OCI-LY7 (cell line): ENCODE measurements around the gene PALMD. TPM values are rescaled to one million over a fixed set of nuclear protein-coding genes. Genes with fewer than 3 reads are reported as not detected.

Experiments
- BruUV-seq: library from RNA; stranded (reverse); fragments of 400-500 nt; replicated peaks from 2 replicates; lab custom pipeline; 2021; lab: Mats Ljungman, UMichigan
- CTCF ChIA-PET: fragments of 300-600 bp; sonication (Branson Sonifier 250); formaldehyde crosslinking; loops from one replicate; lab custom pipeline; 2022; ENCODE audit warnings: antibody characterized with exemption; ENCODE audit not compliant: unreplicated experiment; lab: Charles Lee
- POLR2A ChIA-PET: fragments of 300-600 bp; sonication (Branson Sonifier 250); formaldehyde crosslinking; loops from one replicate; lab custom pipeline; 2022; ENCODE audit warnings: antibody characterized with exemption; lab: Charles Lee
- DNase-seq: peaks from one replicate; pipeline ENCODE4 v3.0.0-alpha.2; 2015; ENCODE audit warnings: low spot score
- H2AFZ ChIP-seq: fragments of 200-600 bp; sonication (generic), shearing (Covaris generic); 2 replicates; pipeline ENCODE4 v1.6.1; 2014; ENCODE audit warnings: mild to moderate bottlenecking, antibody characterized with exemption, low read length, moderate library complexity
- H3K27ac ChIP-seq: fragments of 200-600 bp; sonication (generic); 2 replicates; pipeline ENCODE4 v1.5.1; 2014; ENCODE audit warnings: mixed run types, low read depth, mild to moderate bottlenecking, moderate library complexity, low read length, inconsistent platforms; ENCODE audit not compliant: poor library complexity, severe bottlenecking
- H3K36me3 ChIP-seq: fragments of 200-600 bp; sonication (generic); 2 replicates; pipeline ENCODE4 v1.6.1; 2014; ENCODE audit warnings: mild to moderate bottlenecking, antibody characterized with exemption, low read length, moderate library complexity, mixed read lengths; ENCODE audit not compliant: insufficient read depth
- H3K4me1 ChIP-seq: fragments of 200-600 bp; sonication (generic); 2 replicates; pipeline ENCODE4 v1.5.1; 2014; ENCODE audit warnings: mild to moderate bottlenecking, low read length; ENCODE audit not compliant: insufficient read depth, poor library complexity, severe bottlenecking
- H3K4me2 ChIP-seq: fragments of 200-600 bp; sonication (generic); 2 replicates; pipeline ENCODE4 v1.6.1; 2014; ENCODE audit warnings: mild to moderate bottlenecking, low read length
- H3K4me3 ChIP-seq: fragments of 200-600 bp; sonication (generic); 2 replicates; pipeline ENCODE4 v1.5.1; 2014; ENCODE audit warnings: mild to moderate bottlenecking, low read depth, low read length; ENCODE audit not compliant: poor library complexity, severe bottlenecking
- H3K79me2 ChIP-seq: fragments of 200-600 bp; sonication (generic); 2 replicates; pipeline ENCODE4 v1.6.1; 2016; ENCODE audit warnings: low read depth, mild to moderate bottlenecking, low read length, moderate library complexity, mixed read lengths; ENCODE audit not compliant: insufficient read depth
- H3K9me2 ChIP-seq: fragments of 200-600 bp; sonication (generic); 2 replicates; pipeline ENCODE4 v1.6.1; 2016; ENCODE audit warnings: mild to moderate bottlenecking, low read length, mixed read lengths; ENCODE audit not compliant: insufficient read depth
- H3K9me3 ChIP-seq: fragments of 200-600 bp; sonication (generic); 2 replicates; pipeline ENCODE4 v1.6.1; 2014; ENCODE audit warnings: mild to moderate bottlenecking, mixed run types, low read length, mixed read lengths
- H4K20me1 ChIP-seq: fragments of 200-600 bp; sonication (generic); 2 replicates; pipeline ENCODE4 v1.6.1; 2014; ENCODE audit warnings: mild to moderate bottlenecking, antibody characterized with exemption, low read length, moderate library complexity, mixed read lengths; ENCODE audit not compliant: insufficient read depth
- EZH2phosphoT487 ChIP-seq: fragments of 200-600 bp; sonication (generic); IDR thresholded peaks from 2 replicates; pipeline ENCODE4 v1.6.1; 2018; ENCODE audit warnings: low read depth, borderline replicate concordance, mild to moderate bottlenecking, mixed run types, antibody characterized with exemption, low read length, moderate library complexity, mixed read lengths
- intact Hi-C: fragments of 100-400 bp; cut with micrococcal nuclease; formaldehyde crosslinking; loops from one replicate; pipeline ENCODE4 v1.10.0; 2022; ENCODE audit not compliant: unreplicated experiment
- total RNA-seq, 2 experiments: library from RNA; depleted of rRNA in 1 of 2; stranded (reverse); fragments of >200 nt in 1 of 2; shearing (Covaris generic) in 1 of 2; gene quantifications; 2 replicates each; pipeline ENCODE4 v1.2.3, GENCODE V29; 2014 to 2022
- TF ChIP-seq, protein P1 (sequence below): fragments of 200-600 bp; sonication (generic); conservative IDR thresholded peaks from 2 replicates; pipeline ENCODE4 v1.5.1; 2014; ENCODE audit warnings: mild to moderate bottlenecking, antibody characterized with exemption, low read length, moderate library complexity, mixed read lengths

PALMD gene
- total RNA-seq, 2 experiments from 2014 or later, result not detected

DNA sequence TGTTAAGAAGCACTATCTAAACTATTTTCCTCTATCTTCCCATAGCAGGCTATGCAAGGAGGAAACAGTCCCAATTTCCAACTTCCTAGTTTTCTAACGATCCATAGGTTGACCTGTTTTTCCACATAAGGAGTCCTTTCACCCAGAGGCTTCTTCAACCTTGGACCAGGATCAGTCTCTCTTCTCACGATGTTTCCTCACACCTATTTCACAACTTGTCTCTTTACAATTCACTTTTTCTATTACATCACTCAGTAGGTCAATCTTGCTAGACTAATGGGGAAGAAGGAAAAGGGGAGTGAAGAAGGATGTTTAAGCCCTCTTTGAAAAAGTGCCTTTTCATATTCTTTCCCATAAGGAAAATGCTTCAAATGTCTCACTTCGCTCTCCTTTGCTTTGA, 15.9 kb downstream of the PALMD start:
- no peaks in the 10 kb centered on the region for H3K4me1 ChIP-seq
- no peaks in the 10 kb centered on the region for H3K79me2 ChIP-seq
- no peak overlapping the region for H2AFZ ChIP-seq
- H3K27ac ChIP-seq, result no peak overlapping the region
- H3K9me2 ChIP-seq, result no peaks in the 10 kb centered on the region
- intact Hi-C loops, result no loop called here
- H3K4me3 ChIP-seq, result no peak overlapping the region
- H3K9me3 ChIP-seq, result no peaks in the 10 kb centered on the region
- no peak for DNase-seq
- BruUV-seq, result no TSS peak
- no peak overlapping the region for H3K4me2 ChIP-seq
- POLR2A ChIA-PET, result no interaction called here
- TF ChIP-seq EZH2phosphoT487, result no peak
- TF ChIP-seq, protein P1, sequence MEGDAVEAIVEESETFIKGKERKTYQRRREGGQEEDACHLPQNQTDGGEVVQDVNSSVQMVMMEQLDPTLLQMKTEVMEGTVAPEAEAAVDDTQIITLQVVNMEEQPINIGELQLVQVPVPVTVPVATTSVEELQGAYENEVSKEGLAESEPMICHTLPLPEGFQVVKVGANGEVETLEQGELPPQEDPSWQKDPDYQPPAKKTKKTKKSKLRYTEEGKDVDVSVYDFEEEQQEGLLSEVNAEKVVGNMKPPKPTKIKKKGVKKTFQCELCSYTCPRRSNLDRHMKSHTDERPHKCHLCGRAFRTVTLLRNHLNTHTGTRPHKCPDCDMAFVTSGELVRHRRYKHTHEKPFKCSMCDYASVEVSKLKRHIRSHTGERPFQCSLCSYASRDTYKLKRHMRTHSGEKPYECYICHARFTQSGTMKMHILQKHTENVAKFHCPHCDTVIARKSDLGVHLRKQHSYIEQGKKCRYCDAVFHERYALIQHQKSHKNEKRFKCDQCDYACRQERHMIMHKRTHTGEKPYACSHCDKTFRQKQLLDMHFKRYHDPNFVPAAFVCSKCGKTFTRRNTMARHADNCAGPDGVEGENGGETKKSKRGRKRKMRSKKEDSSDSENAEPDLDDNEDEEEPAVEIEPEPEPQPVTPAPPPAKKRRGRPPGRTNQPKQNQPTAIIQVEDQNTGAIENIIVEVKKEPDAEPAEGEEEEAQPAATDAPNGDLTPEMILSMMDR, result no peak
- H3K36me3 ChIP-seq, result no peaks in the 10 kb centered on the region
- H4K20me1 ChIP-seq, result no peaks in the 10 kb centered on the region
- CTCF ChIA-PET, result no interaction called here

DNA sequence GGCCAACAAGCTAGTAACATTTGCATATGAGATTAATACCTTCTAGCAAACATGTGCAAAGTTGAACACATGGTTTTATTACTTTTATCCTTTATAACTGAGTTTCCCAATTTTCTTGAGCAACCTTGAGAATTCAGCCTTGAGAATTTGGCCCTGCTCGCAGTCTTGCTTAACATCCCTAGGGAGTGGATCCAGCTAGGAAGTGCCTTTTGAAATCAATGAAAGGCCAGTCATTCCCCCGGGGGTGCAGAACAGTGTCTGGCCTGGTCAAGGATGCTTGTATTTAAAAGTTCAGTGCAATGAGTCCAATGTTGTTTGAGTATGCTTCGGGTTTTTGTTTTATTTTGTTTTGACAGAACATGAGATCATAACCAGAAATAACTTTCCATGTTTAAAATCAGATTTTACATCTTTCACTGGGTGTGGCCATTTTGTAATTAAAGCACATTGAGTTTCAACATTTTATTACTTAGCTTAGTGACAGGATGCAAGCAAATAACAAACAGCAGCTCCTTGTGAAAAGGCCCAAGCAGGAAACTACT, 16.7 kb downstream of the PALMD start:
- no peak for DNase-seq
- H3K36me3 ChIP-seq, result no peaks in the 10 kb centered on the region
- no peak overlapping the region for H3K4me3 ChIP-seq
- H3K79me2 ChIP-seq, result no peaks in the 10 kb centered on the region
- POLR2A ChIA-PET, result interaction anchor here (1.3 kb wide), 1 partner anchor 12 kb away, joined by 4 read pairs; no protein-coding TSS in a partner anchor
- CTCF ChIA-PET, result no interaction called here
- BruUV-seq, result no TSS peak
- no peaks in the 10 kb centered on the region for H3K4me1 ChIP-seq
- H4K20me1 ChIP-seq, result no peaks in the 10 kb centered on the region
- H3K4me2 ChIP-seq, result no peak overlapping the region
- no peaks in the 10 kb centered on the region for H3K9me3 ChIP-seq
- TF ChIP-seq EZH2phosphoT487, result no peak
- TF ChIP-seq, protein P1, result no peak
- no peak overlapping the region for H3K27ac ChIP-seq
- no peak overlapping the region for H2AFZ ChIP-seq
- no peaks in the 10 kb centered on the region for H3K9me2 ChIP-seq
- intact Hi-C loops, result no loop called here

DNA sequence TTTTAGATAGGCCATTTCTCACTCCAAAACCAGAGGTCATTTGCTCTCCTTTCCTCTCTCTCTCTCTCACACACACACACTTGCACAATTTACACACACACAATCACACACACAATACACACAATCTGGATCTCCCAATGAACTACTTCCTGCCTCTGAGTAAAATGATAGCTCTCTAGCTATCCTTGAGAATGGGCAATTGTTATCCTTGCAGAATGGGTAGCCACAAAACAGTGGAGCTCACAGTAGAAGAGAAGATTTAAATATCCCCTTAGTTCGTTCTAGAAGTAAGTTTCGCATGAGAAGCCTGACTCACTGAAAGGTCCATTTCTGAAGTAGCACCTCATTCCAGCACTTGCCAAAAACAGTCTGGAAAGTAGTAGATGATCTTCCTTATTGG, 17.6 kb downstream of the PALMD start:
- H3K27ac ChIP-seq, result no peak overlapping the region
- no peaks in the 10 kb centered on the region for H3K79me2 ChIP-seq
- no peak overlapping the region for H3K4me2 ChIP-seq
- TF ChIP-seq, protein P1, result no peak
- TF ChIP-seq EZH2phosphoT487, result no peak
- H3K36me3 ChIP-seq, result no peaks in the 10 kb centered on the region
- ChIA-PET CTCF (no interaction called here), POLR2A (interaction anchor here (0.8 to 1.3 kb wide), 2 partner anchors 11 to 22 kb away, joined by 3 to 4 read pairs; no protein-coding TSS in a partner anchor)
- no peak overlapping the region for H3K4me3 ChIP-seq
- DNase-seq, result no peak
- no peak overlapping the region for H2AFZ ChIP-seq
- H3K4me1 ChIP-seq, result no peaks in the 10 kb centered on the region
- no peaks in the 10 kb centered on the region for H4K20me1 ChIP-seq
- no TSS peak for BruUV-seq
- H3K9me2 ChIP-seq, result no peaks in the 10 kb centered on the region
- intact Hi-C loops, result no loop called here
- H3K9me3 ChIP-seq, result no peaks in the 10 kb centered on the region
